Upper lobe of left lung (tissue), 4 donors: ENCODE data around the gene EEPD1.

Experiments used
- CTCF ChIP-seq, 6 experiments: fragments of 450-650 bp in 4 of 6; fragments of 200-600 bp in 2 of 6; sonication (generic) in 2 of 6; IDR thresholded peaks; one replicate each; pipeline ENCODE4 v1.5.1; 2016 to 2019; ENCODE audit warnings: antibody characterized with exemption in 6 of 6
- POLR2A ChIP-seq, 4 donors: fragments of 450-650 bp; IDR thresholded peaks; one replicate each; pipeline ENCODE4 v1.5.1; 2016 to 2017; ENCODE audit warnings: antibody characterized with exemption in 4 of 4, mild to moderate bottlenecking in 2 of 4
- POLR2AphosphoS5 ChIP-seq, 2 donors: sonication (generic); formaldehyde crosslinking; IDR thresholded peaks; one replicate each; pipeline ENCODE4 v1.5.1; 2017; ENCODE audit warnings: antibody characterized with exemption in 2 of 2

DNA sequence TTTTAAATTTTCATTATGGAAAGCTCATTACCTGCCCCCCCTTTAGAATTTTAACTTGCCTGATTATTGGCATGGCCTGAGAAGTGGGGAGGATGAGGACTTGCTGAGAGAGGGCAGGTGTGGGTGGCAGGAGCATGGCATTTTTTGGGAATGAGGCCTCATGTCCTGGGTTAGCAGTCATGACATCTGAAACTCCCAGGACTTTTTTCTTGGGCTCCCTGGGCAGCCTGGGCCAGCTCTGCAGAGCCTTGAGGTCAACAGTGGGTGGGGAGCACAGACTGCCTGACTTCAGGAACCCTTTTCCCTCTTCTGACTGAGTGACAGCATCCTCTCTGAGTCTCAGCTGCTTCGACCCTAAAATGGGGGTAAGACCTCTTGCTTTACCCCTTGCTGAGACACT lies 46.3 kb downstream of the EEPD1 start:
- TF ChIP-seq CTCF (IDR thresholded peaks at IDR 0.05), result no peak
- TF ChIP-seq POLR2A (IDR thresholded peaks at IDR 0.05), result no peak
- TF ChIP-seq POLR2AphosphoS5 (IDR thresholded peaks at IDR 0.05), result no peak
